HG03457 (cell line): ENCODE data around the gene CIAO2B.

Experiments used
- ATAC-seq: cut with Tn5 transposase; IDR thresholded peaks from one replicate; pipeline ENCODE4 v1.9.1; 2021; ENCODE audit warnings: moderate number of reproducible peaks; ENCODE audit not compliant: unreplicated experiment

The CIAO2B gene

GRCh38 chr16:66921729-66922450 lies 12.3 kb downstream of the CIAO2B start:
- ATAC-seq = no peak

- ATAC-seq = no peak
Measured at GRCh38 chr16:66920924-66921680, 13.1 kb downstream of the CIAO2B start.

GRCh38 chr16:66920299-66920590 lies 14.0 kb downstream of the CIAO2B start:
- ATAC-seq = no peak

GRCh38 chr16:66919569-66920298 lies 14.5 kb downstream of the CIAO2B start:
- ATAC-seq = no peak

GRCh38 chr16:66918803-66919568 lies 15.2 kb downstream of the CIAO2B start, which contains the start of gene CDH16:
TSS of gene CDH16 (minus strand) at chr16:66918885. CDS start at chr16:66918065, 820 bp downstream.
- ATAC-seq = no peak

GRCh38 chr16:66918355-66918754 lies 15.8 kb downstream of the CIAO2B start:
- ATAC-seq = no peak

GRCh38 chr16:66917741-66918140 lies 16.5 kb downstream of the CIAO2B start:
- no peak for ATAC-seq

- no peak for ATAC-seq
Measured at GRCh38 chr16:66916518-66916917, 17.7 kb downstream of the CIAO2B start.

- ATAC-seq = no peak
Measured at GRCh38 chr16:66915041-66915440, 19.2 kb downstream of the CIAO2B start.

- ATAC-seq = no peak
Measured at GRCh38 chr16:66914541-66914940, 19.7 kb downstream of the CIAO2B start.

- no peak for ATAC-seq
Measured at GRCh38 chr16:66913711-66914110, 20.5 kb downstream of the CIAO2B start.

- no peak for ATAC-seq
Measured at GRCh38 chr16:66913081-66913480, 21.1 kb downstream of the CIAO2B start.

GRCh38 chr16:66911801-66912200 lies 22.4 kb downstream of the CIAO2B start:
- ATAC-seq = no peak

- ATAC-seq = no peak
Measured at GRCh38 chr16:66911112-66911511, 23.1 kb downstream of the CIAO2B start.

GRCh38 chr16:66910175-66910940 lies 23.8 kb downstream of the CIAO2B start:
- ATAC-seq = no peak

GRCh38 chr16:66908762-66909559 lies 25.2 kb downstream of the CIAO2B start:
- no peak for ATAC-seq

GRCh38 chr16:66908116-66908515 lies 26.1 kb downstream of the CIAO2B start:
- no peak for ATAC-seq

- no peak for ATAC-seq
Measured at GRCh38 chr16:66906916-66907836, 27.0 kb downstream of the CIAO2B start.
